MM.1S (cell line): ENCODE measurements around the gene MAP3K1.

ENCODE experiments used
- EZH2 ChIP-seq: fragments of 300-600 bp; sonication (generic); optimal IDR thresholded peaks from 2 replicates; pipeline ENCODE3; 2017; ENCODE audit warnings: low read depth, mild to moderate bottlenecking, antibody characterized with exemption, low read length, mixed read lengths
- EZH2phosphoT487 ChIP-seq: fragments of 300-600 bp; sonication (generic); IDR thresholded peaks from 2 replicates; pipeline ENCODE4 v1.6.1; 2018; ENCODE audit warnings: antibody characterized with exemption, low read length
- TF ChIP-seq, protein P1 (sequence below): fragments of 300-600 bp; sonication (generic); IDR thresholded peaks from 2 replicates; pipeline ENCODE4 v1.5.1; 2016; ENCODE audit warnings: antibody characterized with exemption, low read length, mixed read lengths

- TF ChIP-seq, protein P1, sequence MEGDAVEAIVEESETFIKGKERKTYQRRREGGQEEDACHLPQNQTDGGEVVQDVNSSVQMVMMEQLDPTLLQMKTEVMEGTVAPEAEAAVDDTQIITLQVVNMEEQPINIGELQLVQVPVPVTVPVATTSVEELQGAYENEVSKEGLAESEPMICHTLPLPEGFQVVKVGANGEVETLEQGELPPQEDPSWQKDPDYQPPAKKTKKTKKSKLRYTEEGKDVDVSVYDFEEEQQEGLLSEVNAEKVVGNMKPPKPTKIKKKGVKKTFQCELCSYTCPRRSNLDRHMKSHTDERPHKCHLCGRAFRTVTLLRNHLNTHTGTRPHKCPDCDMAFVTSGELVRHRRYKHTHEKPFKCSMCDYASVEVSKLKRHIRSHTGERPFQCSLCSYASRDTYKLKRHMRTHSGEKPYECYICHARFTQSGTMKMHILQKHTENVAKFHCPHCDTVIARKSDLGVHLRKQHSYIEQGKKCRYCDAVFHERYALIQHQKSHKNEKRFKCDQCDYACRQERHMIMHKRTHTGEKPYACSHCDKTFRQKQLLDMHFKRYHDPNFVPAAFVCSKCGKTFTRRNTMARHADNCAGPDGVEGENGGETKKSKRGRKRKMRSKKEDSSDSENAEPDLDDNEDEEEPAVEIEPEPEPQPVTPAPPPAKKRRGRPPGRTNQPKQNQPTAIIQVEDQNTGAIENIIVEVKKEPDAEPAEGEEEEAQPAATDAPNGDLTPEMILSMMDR: no peak
- TF ChIP-seq EZH2 (no peak), EZH2phosphoT487 (no peak)
Observed at GRCh38 chr5:56871777-56872176, 56.4 kb downstream of the MAP3K1 start.
